ENCODE measurements around the gene TSPAN15.

The TSPAN15 gene

GRCh38 chr10:69421611-69422308 is 29.5 kb upstream of the TSPAN15 start:
- Histone ChIP-seq H3K14ac (ENCODE audit: low read length) (no peak overlapping the region), H2BK5ac (ENCODE audit: low read depth, low read length, poor library complexity) (no peak overlapping the region), H3K27ac (ENCODE audit: low read depth, low read length) (no peak overlapping the region), H3K36me3 (ENCODE audit: control insufficient read depth in 1 of 2, insufficient read depth in 2 of 2, low read length in 2 of 2) (no peaks in the 10 kb centered on the region), H4K91ac (ENCODE audit: low read depth, low read length) (no peak overlapping the region), H3K9me3 (ENCODE audit: insufficient read depth, low read depth, low read length) (peaks cover 4% of the 10 kb centered on the region), H3K23ac (ENCODE audit: low read length) (no peak overlapping the region), H2AFZ (ENCODE audit: insufficient read depth, low read length, poor library complexity) (no peak overlapping the region), H3K4ac (ENCODE audit: low read depth, low read length) (no peak overlapping the region), H3K27me3 (ENCODE audit: insufficient read depth, low read length) (no peaks in the 10 kb centered on the region), H4K12ac (ENCODE audit: low read depth, low read length) (no peak overlapping the region), H3K4me1 (ENCODE audit: control insufficient read depth in 1 of 2, insufficient read depth in 2 of 2, low read length in 2 of 2) (peaks cover 11 to 18% of the 10 kb centered on the region in 2 experiments), H2BK12ac (ENCODE audit: low read length) (no peak overlapping the region), H3K79me1 (ENCODE audit: low read length) (peaks cover 3% of the 10 kb centered on the region), H3K4me3 (ENCODE audit: low read depth, low read length) (no peak overlapping the region), H3K4me2 (ENCODE audit: low read length) (no peak overlapping the region), H2AK5ac (ENCODE audit: low read length) (no peak overlapping the region), H3K79me2 (ENCODE audit: control insufficient read depth, insufficient read depth, low read length, poor library complexity) (no peaks in the 10 kb centered on the region), H3K18ac (ENCODE audit: low read length) (no peak overlapping the region), H4K8ac (ENCODE audit: low read depth, low read length) (no peak overlapping the region), H3K9ac (ENCODE audit: low read length) (no peak overlapping the region), H2BK120ac (ENCODE audit: insufficient read depth, low read length, poor library complexity) (no peak overlapping the region)
- no CpG with 5 or more reads among the region's 13 CpGs for WGBS (ENCODE audit: extremely low coverage, insufficient coverage, insufficient read length)
- DNase-seq: no peak

GRCh38 chr10:69422676-69423075 is 28.6 kb upstream of the TSPAN15 start:
- H3K14ac ChIP-seq (ENCODE audit: low read length): no peak overlapping the region
- no CpG with 5 or more reads among the region's 4 CpGs for WGBS (ENCODE audit: extremely low coverage, insufficient coverage, insufficient read length)

GRCh38 chr10:69425041-69425440 is 26.2 kb upstream of the TSPAN15 start:
- peaks cover 11 to 18% of the 10 kb centered on the region in 2 experiments for H3K4me1 ChIP-seq (ENCODE audit: control insufficient read depth in 1 of 2, insufficient read depth in 2 of 2, low read length in 2 of 2)
- H2BK120ac ChIP-seq (ENCODE audit: insufficient read depth, low read length, poor library complexity): no peak overlapping the region
- H2BK5ac ChIP-seq (ENCODE audit: low read depth, low read length, poor library complexity): no peak overlapping the region
- no peak overlapping the region for H3K23ac ChIP-seq (ENCODE audit: low read length)
- H2BK12ac ChIP-seq (ENCODE audit: low read length): no peak overlapping the region
- H4K8ac ChIP-seq (ENCODE audit: low read depth, low read length): no peak overlapping the region
- H3K4ac ChIP-seq (ENCODE audit: low read depth, low read length): no peak overlapping the region
- H3K9me3 ChIP-seq (ENCODE audit: insufficient read depth, low read depth, low read length): peaks cover 4% of the 10 kb centered on the region
- no peaks in the 10 kb centered on the region for H3K79me2 ChIP-seq (ENCODE audit: control insufficient read depth, insufficient read depth, low read length, poor library complexity)
- no peak overlapping the region for H3K4me2 ChIP-seq (ENCODE audit: low read length)
- no peaks in the 10 kb centered on the region for H3K27me3 ChIP-seq (ENCODE audit: insufficient read depth, low read length)
- no peak overlapping the region for H2AK5ac ChIP-seq (ENCODE audit: low read length)
- H3K36me3 ChIP-seq (ENCODE audit: control insufficient read depth in 1 of 2, insufficient read depth in 2 of 2, low read length in 2 of 2): no peaks in the 10 kb centered on the region
- no peak overlapping the region for H4K12ac ChIP-seq (ENCODE audit: low read depth, low read length)
- peaks cover 3% of the 10 kb centered on the region for H3K79me1 ChIP-seq (ENCODE audit: low read length)
- H4K91ac ChIP-seq (ENCODE audit: low read depth, low read length): no peak overlapping the region
- no peak for DNase-seq
- H3K18ac ChIP-seq (ENCODE audit: low read length): no peak overlapping the region
- no peak overlapping the region for H3K4me3 ChIP-seq (ENCODE audit: low read depth, low read length)
- no peak overlapping the region for H2AFZ ChIP-seq (ENCODE audit: insufficient read depth, low read length, poor library complexity)
- H3K9ac ChIP-seq (ENCODE audit: low read length): no peak overlapping the region
- no peak overlapping the region for H3K14ac ChIP-seq (ENCODE audit: low read length)
- no peak overlapping the region for H3K27ac ChIP-seq (ENCODE audit: low read depth, low read length)
- WGBS (ENCODE audit: extremely low coverage, insufficient coverage, insufficient read length): no CpG with 5 or more reads among the region's 2 CpGs

More at GRCh38 chr10:69422676-69423075, 28.6 kb upstream of the TSPAN15 start:
- Histone ChIP-seq H2AK5ac (ENCODE audit: low read length) (no peak overlapping the region), H4K12ac (ENCODE audit: low read depth, low read length) (no peak overlapping the region), H2BK120ac (ENCODE audit: insufficient read depth, low read length, poor library complexity) (no peak overlapping the region), H2BK12ac (ENCODE audit: low read length) (no peak overlapping the region), H3K18ac (ENCODE audit: low read length) (no peak overlapping the region), H3K9ac (ENCODE audit: low read length) (no peak overlapping the region), H3K9me3 (ENCODE audit: insufficient read depth, low read depth, low read length) (peaks cover 4% of the 10 kb centered on the region), H3K4ac (ENCODE audit: low read depth, low read length) (no peak overlapping the region), H4K91ac (ENCODE audit: low read depth, low read length) (no peak overlapping the region), H3K4me2 (ENCODE audit: low read length) (no peak overlapping the region), H3K79me1 (ENCODE audit: low read length) (peaks cover 3% of the 10 kb centered on the region), H4K8ac (ENCODE audit: low read depth, low read length) (no peak overlapping the region), H2AFZ (ENCODE audit: insufficient read depth, low read length, poor library complexity) (no peak overlapping the region), H3K79me2 (ENCODE audit: control insufficient read depth, insufficient read depth, low read length, poor library complexity) (no peaks in the 10 kb centered on the region), H3K23ac (ENCODE audit: low read length) (no peak overlapping the region), H3K4me3 (ENCODE audit: low read depth, low read length) (no peak overlapping the region), H3K4me1 (ENCODE audit: control insufficient read depth in 1 of 2, insufficient read depth in 2 of 2, low read length in 2 of 2) (peaks cover 11 to 18% of the 10 kb centered on the region in 2 experiments), H3K27ac (ENCODE audit: low read depth, low read length) (no peak overlapping the region), H2BK5ac (ENCODE audit: low read depth, low read length, poor library complexity) (no peak overlapping the region), H3K27me3 (ENCODE audit: insufficient read depth, low read length) (no peaks in the 10 kb centered on the region), H3K36me3 (ENCODE audit: control insufficient read depth in 1 of 2, insufficient read depth in 2 of 2, low read length in 2 of 2) (no peaks in the 10 kb centered on the region)
- no peak for DNase-seq

- Histone ChIP-seq H3K4me3 (ENCODE audit: low read depth, low read length) (no peak overlapping the region), H3K4ac (ENCODE audit: low read depth, low read length) (no peak overlapping the region), H3K18ac (ENCODE audit: low read length) (no peak overlapping the region), H3K9me3 (ENCODE audit: insufficient read depth, low read depth, low read length) (peaks cover 4% of the 10 kb centered on the region), H3K4me1 (ENCODE audit: control insufficient read depth in 1 of 2, insufficient read depth in 2 of 2, low read length in 2 of 2) (peaks cover 11 to 18% of the 10 kb centered on the region in 2 experiments), H3K14ac (ENCODE audit: low read length) (no peak overlapping the region), H3K79me1 (ENCODE audit: low read length) (peaks cover 3% of the 10 kb centered on the region), H3K27me3 (ENCODE audit: insufficient read depth, low read length) (no peaks in the 10 kb centered on the region), H2AFZ (ENCODE audit: insufficient read depth, low read length, poor library complexity) (no peak overlapping the region), H3K9ac (ENCODE audit: low read length) (no peak overlapping the region), H3K27ac (ENCODE audit: low read depth, low read length) (no peak overlapping the region), H3K79me2 (ENCODE audit: control insufficient read depth, insufficient read depth, low read length, poor library complexity) (no peaks in the 10 kb centered on the region), H2AK5ac (ENCODE audit: low read length) (no peak overlapping the region), H3K4me2 (ENCODE audit: low read length) (no peak overlapping the region), H2BK12ac (ENCODE audit: low read length) (no peak overlapping the region), H4K12ac (ENCODE audit: low read depth, low read length) (no peak overlapping the region), H2BK5ac (ENCODE audit: low read depth, low read length, poor library complexity) (no peak overlapping the region), H4K91ac (ENCODE audit: low read depth, low read length) (peak overlapping the region; percentile 7), H3K23ac (ENCODE audit: low read length) (no peak overlapping the region), H3K36me3 (ENCODE audit: control insufficient read depth in 1 of 2, insufficient read depth in 2 of 2, low read length in 2 of 2) (no peaks in the 10 kb centered on the region), H2BK120ac (ENCODE audit: insufficient read depth, low read length, poor library complexity) (peak overlapping the region; percentile 35), H4K8ac (ENCODE audit: low read depth, low read length) (no peak overlapping the region)
- no CpG with 5 or more reads among the region's 5 CpGs for WGBS (ENCODE audit: extremely low coverage, insufficient coverage, insufficient read length)
- DNase-seq: peak; percentile 77 to 88
Observed at GRCh38 chr10:69425511-69426298, 25.6 kb upstream of the TSPAN15 start.

All from trophoblast cell (in vitro differentiated cells and primary cell).